GM19372 (cell line): ENCODE measurements around the gene PEX10.

Source experiments
- ATAC-seq: cut with Tn5 transposase; IDR thresholded peaks from one replicate; pipeline ENCODE4 v1.9.1; 2021; ENCODE audit warnings: mild to moderate bottlenecking, low read depth, moderate library complexity; ENCODE audit not compliant: unreplicated experiment

Gene PEX10

GRCh38 chr1:2406451-2407041 lies 5.8 kb downstream of the PEX10 start:
- ATAC-seq = no peak

GRCh38 chr1:2405588-2406295 lies 6.6 kb downstream of the PEX10 start:
- ATAC-seq = no peak

GRCh38 chr1:2404890-2405511 lies 7.4 kb downstream of the PEX10 start:
- ATAC-seq = no peak

GRCh38 chr1:2404142-2404889 lies 8.0 kb downstream of the PEX10 start:
- ATAC-seq = no peak

GRCh38 chr1:2403273-2403672 lies 9.1 kb downstream of the PEX10 start:
- no peak for ATAC-seq

GRCh38 chr1:2402420-2402819 lies 9.9 kb downstream of the PEX10 start:
- ATAC-seq = no peak

- no peak for ATAC-seq
Observed at GRCh38 chr1:2400950-2401649, 11.3 kb downstream of the PEX10 start.

- no peak for ATAC-seq
Observed at GRCh38 chr1:2400576-2400909, 11.8 kb downstream of the PEX10 start.

- ATAC-seq = no peak
Observed at GRCh38 chr1:2399890-2400575, 12.3 kb downstream of the PEX10 start.

GRCh38 chr1:2398871-2399270 lies 13.5 kb downstream of the PEX10 start:
- ATAC-seq = no peak

GRCh38 chr1:2397007-2397679 lies 15.2 kb downstream of the PEX10 start:
- ATAC-seq = no peak

GRCh38 chr1:2396476-2396875 lies 15.9 kb downstream of the PEX10 start:
- ATAC-seq = no peak

- no peak for ATAC-seq
Observed at GRCh38 chr1:2396059-2396458, 16.3 kb downstream of the PEX10 start.

- no peak for ATAC-seq
Observed at GRCh38 chr1:2395245-2395644, 17.1 kb downstream of the PEX10 start.

- ATAC-seq = no peak
Observed at GRCh38 chr1:2394761-2395160, 17.6 kb downstream of the PEX10 start.

GRCh38 chr1:2394220-2394619 lies 18.1 kb downstream of the PEX10 start:
- ATAC-seq = no peak

GRCh38 chr1:2393471-2393877 lies 18.9 kb downstream of the PEX10 start:
- ATAC-seq = no peak

- ATAC-seq = no peak
Observed at GRCh38 chr1:2392686-2393085, 19.7 kb downstream of the PEX10 start.

- ATAC-seq = peak; percentile 15
Observed at GRCh38 chr1:2391931-2392509, 20.3 kb downstream of the PEX10 start.
